Tibial nerve (tissue), 3 donors: ENCODE measurements around the gene FNDC3B.

Experiments
- CTCF ChIP-seq, 5 experiments: fragments of 200-600 bp in 3 of 5; fragments of 450-650 bp in 2 of 5; sonication (generic) in 3 of 5; IDR thresholded peaks; one replicate each; pipeline ENCODE4 v1.5.1; 2016 to 2019; ENCODE audit warnings: antibody characterized with exemption in 5 of 5, mild to moderate bottlenecking in 3 of 5, moderate library complexity in 2 of 5
- POLR2A ChIP-seq, 2 donors: fragments of 450-650 bp; IDR thresholded peaks; one replicate each; pipeline ENCODE4 v1.6.1; 2017; ENCODE audit warnings: antibody characterized with exemption in 2 of 2, mild to moderate bottlenecking in 2 of 2, moderate library complexity in 2 of 2

- TF ChIP-seq POLR2A (IDR thresholded peaks at IDR 0.05), result no peak
- no peak for TF ChIP-seq CTCF (IDR thresholded peaks at IDR 0.05)
Measured at GRCh38 chr3:172410702-172411477, 371.5 kb downstream of the FNDC3B start.
